PC-9 (cell line): Measurements from ENCODE around the gene LIF. TPM values are rescaled to one million over a fixed set of nuclear protein-coding genes. Genes with fewer than 3 reads are reported as not detected.

Experiments
- BruUV-seq: library from RNA; stranded (reverse); fragments of 400-500 nt; replicated peaks from 2 replicates; lab custom pipeline; 2021; lab: Mats Ljungman, UMichigan
- CTCF ChIA-PET: fragments of 300-600 bp; sonication (Branson Sonifier 250); formaldehyde crosslinking; loops from one replicate; lab custom pipeline; 2022; ENCODE audit warnings: antibody characterized with exemption; lab: Charles Lee
- POLR2A ChIA-PET: fragments of 300-600 bp; sonication (Branson Sonifier 250); formaldehyde crosslinking; loops from one replicate; lab custom pipeline; 2022; ENCODE audit warnings: antibody characterized with exemption; ENCODE audit not compliant: unreplicated experiment; lab: Charles Lee
- DNase-seq, 2 experiments: peaks; one replicate each; pipeline versions ENCODE4 v3.0.0 to v3.0.0-alpha.2; 2015 to 2022; ENCODE audit warnings: mixed read lengths in 1 of 2
- H2AFZ ChIP-seq: fragments of 200-600 bp; sonication (generic); 2 replicates; pipeline ENCODE4 v1.8.1; 2017; ENCODE audit warnings: antibody characterized with exemption
- H3F3A ChIP-seq: fragments of 200-600 bp; sonication (generic); 2 replicates; pipeline ENCODE4 v1.8.1; 2017; ENCODE audit warnings: antibody characterized with exemption, mild to moderate bottlenecking, low read depth; ENCODE audit not compliant: insufficient read depth
- H3K27ac ChIP-seq: fragments of 200-600 bp; sonication (generic); 2 replicates; pipeline ENCODE4 v1.6.1; 2016; ENCODE audit warnings: mixed run types
- H3K27me3 ChIP-seq: fragments of 200-600 bp; sonication (generic); 2 replicates; pipeline ENCODE4 v1.6.1; 2016; ENCODE audit warnings: low read depth, mixed run types; ENCODE audit not compliant: insufficient read depth
- H3K36me3 ChIP-seq: fragments of 200-600 bp; sonication (generic); 2 replicates; pipeline ENCODE4 v1.6.1; 2016; ENCODE audit warnings: low read depth, mixed run types
- H3K4me1 ChIP-seq: fragments of 200-600 bp; sonication (generic); replicated peaks from 2 replicates; pipeline ENCODE4 v1.6.1; 2016; ENCODE audit warnings: mixed run types; ENCODE audit not compliant: insufficient read depth
- H3K4me2 ChIP-seq: fragments of 200-600 bp; sonication (generic); 2 replicates; pipeline ENCODE4 v1.6.1; 2017; ENCODE audit warnings: mixed run types
- H3K4me3 ChIP-seq: fragments of 200-600 bp; sonication (generic); 2 replicates; pipeline ENCODE4 v1.6.1; 2016; ENCODE audit warnings: mixed run types
- H3K79me2 ChIP-seq: fragments of 200-600 bp; sonication (generic); 2 replicates; pipeline ENCODE4 v1.6.1; 2017; ENCODE audit warnings: low read depth, mixed run types
- H3K9me2 ChIP-seq: fragments of 200-600 bp; sonication (generic); 2 replicates; pipeline ENCODE4 v1.8.1; 2017; ENCODE audit warnings: mild to moderate bottlenecking; ENCODE audit not compliant: insufficient read depth
- H3K9me3 ChIP-seq: fragments of 200-600 bp; sonication (generic); 2 replicates; pipeline ENCODE4 v1.8.1; 2016; ENCODE audit warnings: low read depth; ENCODE audit not compliant: insufficient read depth
- H4K20me1 ChIP-seq: fragments of 200-600 bp; sonication (generic); 2 replicates; pipeline ENCODE4 v1.8.1; 2017; ENCODE audit not compliant: insufficient read depth
- EZH2 ChIP-seq: fragments of 200-600 bp; sonication (generic); IDR thresholded peaks from 2 replicates; pipeline ENCODE4 v1.8.0; 2017; ENCODE audit warnings: antibody characterized with exemption, low read depth
- intact Hi-C: fragments of 100-400 bp; cut with micrococcal nuclease; formaldehyde crosslinking; loops from one replicate; pipeline ENCODE4 v1.10.0; 2022; ENCODE audit not compliant: unreplicated experiment
- total RNA-seq: library from RNA; stranded (reverse); gene quantifications from 2 replicates; pipeline ENCODE4 v1.2.3, GENCODE V29; 2021
- TF ChIP-seq, protein P1 (sequence below): fragments of 200-600 bp; sonication (generic); conservative IDR thresholded peaks from 2 replicates; pipeline ENCODE4 v1.6.1; 2017; ENCODE audit warnings: mixed run types, antibody characterized with exemption, mild to moderate bottlenecking, moderate library complexity

LIF gene
- total RNA-seq, 1 experiment from 2014 or later = 17.4 TPM

DNA sequence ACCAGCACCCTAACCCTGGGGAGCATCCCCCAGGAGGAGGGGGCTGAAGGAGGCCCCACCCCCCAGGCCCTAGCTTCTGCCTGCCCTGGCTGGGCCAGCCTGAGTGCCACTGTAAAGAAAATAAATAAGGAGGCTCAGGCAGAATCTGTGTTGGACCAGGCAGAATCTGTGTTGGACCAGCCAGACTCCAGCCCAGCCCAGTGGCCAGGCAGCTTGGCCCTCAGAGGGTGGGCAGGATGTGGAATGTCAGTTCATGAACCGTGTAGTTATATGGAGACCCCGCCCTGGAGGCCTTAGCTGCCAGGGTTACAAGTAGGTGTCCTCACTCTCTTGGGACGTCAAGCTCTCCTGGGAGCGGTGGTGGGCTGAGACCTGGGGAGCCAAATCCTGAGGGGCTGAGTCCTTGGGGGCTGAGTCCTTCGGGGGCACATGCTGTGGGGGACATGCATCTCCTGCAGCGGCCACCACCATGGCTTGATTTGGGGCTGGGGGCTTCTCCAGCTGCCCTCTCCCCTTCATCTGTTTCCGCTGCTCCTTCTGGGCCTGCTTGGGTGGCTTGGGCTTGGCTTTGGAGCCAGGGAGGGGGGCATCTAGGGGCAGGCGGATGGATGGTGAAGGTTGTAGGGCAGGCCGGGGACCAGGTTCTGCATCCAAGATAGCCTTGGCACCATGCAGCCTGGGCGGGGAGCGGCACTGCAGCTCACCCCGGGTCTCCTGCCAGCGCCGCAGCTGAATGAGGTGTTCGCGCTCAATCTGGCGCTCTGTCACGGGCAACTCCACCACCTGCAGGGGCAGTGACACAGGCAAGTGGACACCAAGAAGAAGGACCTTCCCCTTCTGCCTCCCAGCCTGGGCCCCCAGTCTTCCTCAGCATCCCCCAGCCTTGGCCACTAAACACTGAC, 45.8 kb upstream of the LIF start:
- Histone ChIP-seq H3K4me1 (peaks cover 42% of the 10 kb centered on the region), H3K4me3 (no peak overlapping the region), H3K36me3 (peaks cover 8% of the 10 kb centered on the region), H3K27me3 (no peaks in the 10 kb centered on the region), H3K9me2 (no peaks in the 10 kb centered on the region), H4K20me1 (no peaks in the 10 kb centered on the region), H3K9me3 (no peaks in the 10 kb centered on the region), H3K27ac (no peak overlapping the region), H3K4me2 (no peak overlapping the region), H3F3A (peaks cover 37% of the 10 kb centered on the region), H3K79me2 (0 out of 2 replicates have a peak, but pooled peaks cover 5% of the 10 kb centered on the region), H2AFZ (no peak overlapping the region)
- BruUV-seq = no TSS peak
- no peak for DNase-seq
- intact Hi-C loops = no loop called here
- ChIA-PET POLR2A (no interaction called here), CTCF (no interaction called here)
- TF ChIP-seq, protein P1, sequence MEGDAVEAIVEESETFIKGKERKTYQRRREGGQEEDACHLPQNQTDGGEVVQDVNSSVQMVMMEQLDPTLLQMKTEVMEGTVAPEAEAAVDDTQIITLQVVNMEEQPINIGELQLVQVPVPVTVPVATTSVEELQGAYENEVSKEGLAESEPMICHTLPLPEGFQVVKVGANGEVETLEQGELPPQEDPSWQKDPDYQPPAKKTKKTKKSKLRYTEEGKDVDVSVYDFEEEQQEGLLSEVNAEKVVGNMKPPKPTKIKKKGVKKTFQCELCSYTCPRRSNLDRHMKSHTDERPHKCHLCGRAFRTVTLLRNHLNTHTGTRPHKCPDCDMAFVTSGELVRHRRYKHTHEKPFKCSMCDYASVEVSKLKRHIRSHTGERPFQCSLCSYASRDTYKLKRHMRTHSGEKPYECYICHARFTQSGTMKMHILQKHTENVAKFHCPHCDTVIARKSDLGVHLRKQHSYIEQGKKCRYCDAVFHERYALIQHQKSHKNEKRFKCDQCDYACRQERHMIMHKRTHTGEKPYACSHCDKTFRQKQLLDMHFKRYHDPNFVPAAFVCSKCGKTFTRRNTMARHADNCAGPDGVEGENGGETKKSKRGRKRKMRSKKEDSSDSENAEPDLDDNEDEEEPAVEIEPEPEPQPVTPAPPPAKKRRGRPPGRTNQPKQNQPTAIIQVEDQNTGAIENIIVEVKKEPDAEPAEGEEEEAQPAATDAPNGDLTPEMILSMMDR = no peak
- no peak for TF ChIP-seq EZH2

DNA sequence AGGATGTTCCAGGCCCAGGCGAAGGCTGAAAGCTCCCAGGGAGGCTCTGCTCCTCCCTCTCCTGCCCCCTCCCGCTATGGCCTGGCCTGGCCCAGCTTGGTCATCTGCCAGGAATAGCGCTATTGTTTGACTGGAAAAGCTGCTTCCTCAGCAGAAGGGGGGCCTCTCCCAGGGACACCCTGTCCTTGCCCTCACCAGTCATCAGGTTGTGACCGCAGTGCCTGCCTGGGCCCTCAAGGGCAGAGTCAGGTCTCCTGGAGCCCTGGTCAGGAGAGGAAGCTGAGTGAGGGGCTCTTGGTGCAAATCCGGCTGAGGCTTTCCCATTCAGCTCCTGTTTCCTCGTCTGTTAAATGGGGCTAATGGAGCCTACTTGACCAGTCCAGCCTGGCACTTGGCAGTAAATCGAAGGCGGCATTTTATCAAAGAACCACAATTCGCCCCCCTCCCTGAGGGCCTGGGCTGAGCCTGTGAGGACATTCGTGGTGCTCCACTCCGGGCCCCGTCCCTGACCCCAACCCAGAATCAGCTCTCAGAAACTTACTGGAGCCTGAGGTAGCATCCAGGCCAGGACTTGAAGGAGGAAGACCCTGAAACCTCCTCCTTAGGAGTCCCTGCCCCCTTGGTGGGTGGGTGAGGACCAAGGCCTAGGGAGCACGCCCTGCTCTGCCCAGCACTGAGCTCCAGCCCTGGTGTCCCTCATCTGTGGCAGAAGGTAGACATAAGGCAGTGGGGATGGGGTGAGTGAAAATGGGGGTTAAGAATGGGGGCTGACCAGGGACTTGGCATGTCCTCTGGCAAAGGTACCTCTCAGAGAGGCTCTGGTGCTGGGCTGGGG, 44.7 kb upstream of the LIF start:
- H3K4me3 ChIP-seq = no peak overlapping the region
- no peak overlapping the region for H2AFZ ChIP-seq
- H3K9me2 ChIP-seq = no peaks in the 10 kb centered on the region
- H4K20me1 ChIP-seq = no peaks in the 10 kb centered on the region
- peak overlapping the region; percentile 94 for H3K4me2 ChIP-seq
- TF ChIP-seq, protein P1 = no peak
- no peak for TF ChIP-seq EZH2
- H3K36me3 ChIP-seq = peaks cover 3% of the 10 kb centered on the region
- no TSS peak for BruUV-seq
- CTCF ChIA-PET = interaction anchor here (1.8 kb wide), 1 partner anchor 7 kb away, joined by 8 read pairs; no protein-coding TSS in a partner anchor
- no peaks in the 10 kb centered on the region for H3K9me3 ChIP-seq
- DNase-seq = peak; percentile 76 to 88
- H3F3A ChIP-seq = peaks cover 40% of the 10 kb centered on the region
- peaks cover 32% of the 10 kb centered on the region for H3K4me1 ChIP-seq
- intact Hi-C loops = loop anchor here (1.0 to 2.0 kb wide), 2 partner anchors 11 to 22 kb away; no protein-coding TSS in a partner anchor
- no peaks in the 10 kb centered on the region for H3K27me3 ChIP-seq
- POLR2A ChIA-PET = interaction anchor here (0.5 to 1.0 kb wide), 3 partner anchors 22 to 400 kb away, joined by 3 to 7 read pairs (median 6); no protein-coding TSS in a partner anchor
- H3K27ac ChIP-seq = peak overlapping the region; percentile 44
- H3K79me2 ChIP-seq = no peaks in the 10 kb centered on the region
